ENCODE data around the gene RASAL1. TPM values are rescaled to one million over a fixed set of nuclear protein-coding genes. Genes with fewer than 3 reads are reported as not detected.

The RASAL1 gene
- polyA plus RNA-seq, 3 donors = not detected

GRCh38 chr12:113174461-113175384 is 39.2 kb upstream of the RASAL1 start:
- H3K9ac ChIP-seq (ENCODE audit: insufficient read depth, low read length, poor library complexity, severe bottlenecking) = no peak overlapping the region
- H3K4me3 Mint-ChIP-seq = no peak overlapping the region

GRCh38 chr12:113173081-113173698 is 37.6 kb upstream of the RASAL1 start:
- Histone ChIP-seq H3K4me3 (replicated peaks in 1 of 3; ENCODE audit: low read depth in 2 of 3, low read length in 3 of 3) (no peak overlapping the region), H4K20me1 (ENCODE audit: insufficient read depth, low read length) (no peaks in the 10 kb centered on the region), H3K79me2 (ENCODE audit: insufficient read depth, low read length) (no peaks in the 10 kb centered on the region), H3K9ac (ENCODE audit: insufficient read depth, low read length, poor library complexity, severe bottlenecking) (no peak overlapping the region), H3K36me3 (replicated peaks in 1 of 2; ENCODE audit: control insufficient read depth in 1 of 2, insufficient read depth in 2 of 2, low read length in 2 of 2) (peaks cover 88 to 95% of the 10 kb centered on the region in 2 donors), H3K4me2 (replicated peaks; ENCODE audit: extremely low read depth, low read length, poor library complexity, severe bottlenecking) (no peak overlapping the region), H3K27me3 (ENCODE audit: control insufficient read depth in 2 of 2, insufficient read depth in 2 of 2, low read length in 2 of 2) (no peaks in the 10 kb centered on the region), H3K4me1 (ENCODE audit: control insufficient read depth in 1 of 2, insufficient read depth in 2 of 2, low read length in 2 of 2) (no peaks in the 10 kb centered on the region), H3K9me3 (replicated peaks in 1 of 2; ENCODE audit: control insufficient read depth in 1 of 2, insufficient read depth in 1 of 2, low read length in 2 of 2) (no peaks in the 10 kb centered on the region), H2AFZ (ENCODE audit: insufficient read depth, low read depth, low read length, poor library complexity, severe bottlenecking) (no peak overlapping the region), H3K27ac (ENCODE audit: low read depth in 1 of 2, low read length in 2 of 2) (no peak overlapping the region)
- peaks cover 86 to 96% of the 10 kb centered on the region in 2 donors for H3K36me3 Mint-ChIP-seq
- peak overlapping the region in 2 of 7 donors; percentile 10 to 33 for H3K27ac Mint-ChIP-seq
- intact Hi-C loops (cut with micrococcal nuclease) = loop anchor here in 1 of 2 donors (5.0 kb wide), 1 partner anchor 181 kb away; no protein-coding TSS in a partner anchor
- H3K9me3 Mint-ChIP-seq = peaks cover 0 to 3% (median 0%) of the 10 kb centered on the region in 7 donors
- TF ChIP-seq, protein P1, sequence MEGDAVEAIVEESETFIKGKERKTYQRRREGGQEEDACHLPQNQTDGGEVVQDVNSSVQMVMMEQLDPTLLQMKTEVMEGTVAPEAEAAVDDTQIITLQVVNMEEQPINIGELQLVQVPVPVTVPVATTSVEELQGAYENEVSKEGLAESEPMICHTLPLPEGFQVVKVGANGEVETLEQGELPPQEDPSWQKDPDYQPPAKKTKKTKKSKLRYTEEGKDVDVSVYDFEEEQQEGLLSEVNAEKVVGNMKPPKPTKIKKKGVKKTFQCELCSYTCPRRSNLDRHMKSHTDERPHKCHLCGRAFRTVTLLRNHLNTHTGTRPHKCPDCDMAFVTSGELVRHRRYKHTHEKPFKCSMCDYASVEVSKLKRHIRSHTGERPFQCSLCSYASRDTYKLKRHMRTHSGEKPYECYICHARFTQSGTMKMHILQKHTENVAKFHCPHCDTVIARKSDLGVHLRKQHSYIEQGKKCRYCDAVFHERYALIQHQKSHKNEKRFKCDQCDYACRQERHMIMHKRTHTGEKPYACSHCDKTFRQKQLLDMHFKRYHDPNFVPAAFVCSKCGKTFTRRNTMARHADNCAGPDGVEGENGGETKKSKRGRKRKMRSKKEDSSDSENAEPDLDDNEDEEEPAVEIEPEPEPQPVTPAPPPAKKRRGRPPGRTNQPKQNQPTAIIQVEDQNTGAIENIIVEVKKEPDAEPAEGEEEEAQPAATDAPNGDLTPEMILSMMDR (IDR thresholded peaks at IDR 0.05) = no peak
- 97% methylated on average over 4 of the region's 7 CpGs for WGBS (ENCODE audit: insufficient coverage)
- H3K4me1 Mint-ChIP-seq = no peaks in the 10 kb centered on the region
- no peak overlapping the region for H3K4me3 Mint-ChIP-seq
- peaks cover 0 to 4% (median 0%) of the 10 kb centered on the region in 3 donors for H3K27me3 Mint-ChIP-seq (ENCODE audit: low read depth in 3 of 3)
- DNase-seq = no peak

More at GRCh38 chr12:113174461-113175384, 39.2 kb upstream of the RASAL1 start:
- WGBS (ENCODE audit: insufficient coverage) = 60% methylated on average over 17 of the region's 32 CpGs
- Mint-ChIP-seq H3K9me3 (peaks cover 0 to 3% (median 0%) of the 10 kb centered on the region in 7 donors), H3K4me1 (no peaks in the 10 kb centered on the region), H3K36me3 (peaks cover 87 to 96% of the 10 kb centered on the region in 2 donors), H3K27ac (peak overlapping the region in 1 of 7 donors; percentile 75), H3K27me3 (ENCODE audit: low read depth in 3 of 3) (peaks cover 0 to 4% (median 0%) of the 10 kb centered on the region in 3 donors)
- Histone ChIP-seq H3K36me3 (replicated peaks in 1 of 2; ENCODE audit: control insufficient read depth in 1 of 2, insufficient read depth in 2 of 2, low read length in 2 of 2) (peaks cover 89 to 95% of the 10 kb centered on the region in 2 donors), H3K27ac (ENCODE audit: low read depth in 1 of 2, low read length in 2 of 2) (no peak overlapping the region), H3K4me3 (replicated peaks in 1 of 3; ENCODE audit: low read depth in 2 of 3, low read length in 3 of 3) (no peak overlapping the region), H3K4me1 (ENCODE audit: control insufficient read depth in 1 of 2, insufficient read depth in 2 of 2, low read length in 2 of 2) (no peaks in the 10 kb centered on the region), H3K9me3 (replicated peaks in 1 of 2; ENCODE audit: control insufficient read depth in 1 of 2, insufficient read depth in 1 of 2, low read length in 2 of 2) (no peaks in the 10 kb centered on the region), H2AFZ (ENCODE audit: insufficient read depth, low read depth, low read length, poor library complexity, severe bottlenecking) (no peak overlapping the region), H3K27me3 (ENCODE audit: control insufficient read depth in 2 of 2, insufficient read depth in 2 of 2, low read length in 2 of 2) (no peaks in the 10 kb centered on the region), H3K4me2 (replicated peaks; ENCODE audit: extremely low read depth, low read length, poor library complexity, severe bottlenecking) (no peak overlapping the region), H3K79me2 (ENCODE audit: insufficient read depth, low read length) (no peaks in the 10 kb centered on the region), H4K20me1 (ENCODE audit: insufficient read depth, low read length) (peaks cover 3% of the 10 kb centered on the region)
- TF ChIP-seq, protein P1 (IDR thresholded peaks at IDR 0.05) = peak; percentile 99
- DNase-seq = peak; percentile 49 to 55 (median 52)
- intact Hi-C loops (cut with micrococcal nuclease) = loop anchor here (1.0 to 5.0 kb wide), 3 partner anchors 126 to 182 kb away; no protein-coding TSS in a partner anchor
